HepG2 (cell line): ENCODE measurements around the gene EEPD1. TPM values are rescaled to one million over a fixed set of nuclear protein-coding genes. Genes with fewer than 3 reads are reported as not detected.

Source experiments
- AHR ChIP-seq: IDR thresholded peaks from 2 replicates; pipeline ENCODE4 v1.6.1; 2018; ENCODE audit warnings: missing genetic modification reagents, missing compliant biosample characterization
- ATF7 ChIP-seq, 2 experiments: fragments of 450-650 bp in 1 of 2; sonication (generic) in 1 of 2; formaldehyde crosslinking in 1 of 2; IDR thresholded peaks; 2 replicates each; pipeline versions ENCODE4 v1.4.0 to v1.6.1; 2016 to 2020; ENCODE audit warnings: antibody characterized with exemption in 1 of 2, mild to moderate bottlenecking in 1 of 2, missing genetic modification reagents in 1 of 2
- GATAD2A ChIP-seq: IDR thresholded peaks from 2 replicates; pipeline ENCODE4 v1.6.1; 2016
- HDAC1 ChIP-seq: sonication (generic); formaldehyde crosslinking; IDR thresholded peaks from 2 replicates; pipeline ENCODE4 v1.5.1; 2020; ENCODE audit warnings: mild to moderate bottlenecking, missing genetic modification reagents
- HNRNPL ChIP-seq: fragments of 200-400 bp; formaldehyde crosslinking; IDR thresholded peaks from 2 replicates; pipeline ENCODE4 v1.6.1; 2017; ENCODE audit warnings: mild to moderate bottlenecking, low read depth, low read length
- KDM4B ChIP-seq: sonication (generic); formaldehyde crosslinking; IDR thresholded peaks from 2 replicates; pipeline ENCODE4 v1.4.0; 2020; ENCODE audit warnings: missing genetic modification reagents
- MXD4 ChIP-seq: IDR thresholded peaks from 2 replicates; pipeline ENCODE4 v1.6.1; 2016; ENCODE audit warnings: mild to moderate bottlenecking, missing biosample characterization, missing genetic modification reagents
- NFRKB ChIP-seq: fragments of 450-650 bp; IDR thresholded peaks from 2 replicates; pipeline ENCODE4 v1.6.1; 2017
- NRL ChIP-seq: sonication (generic); formaldehyde crosslinking; IDR thresholded peaks from 2 replicates; pipeline ENCODE4 v1.5.0; 2020; ENCODE audit warnings: missing genetic modification reagents, mild to moderate bottlenecking, moderate library complexity, borderline replicate concordance
- PRDM10 ChIP-seq: sonication (generic); formaldehyde crosslinking; IDR thresholded peaks from 2 replicates; pipeline ENCODE4 v1.4.0; 2020; ENCODE audit warnings: low read depth, missing genetic modification reagents
- SRY ChIP-seq: sonication (generic); formaldehyde crosslinking; IDR thresholded peaks from 2 replicates; pipeline ENCODE4 v1.8.0; 2022; ENCODE audit warnings: mild to moderate bottlenecking, missing genetic modification reagents
- TCF7L2 ChIP-seq: IDR thresholded peaks from 2 replicates; pipeline ENCODE4 v1.6.1; 2011; ENCODE audit warnings: mild to moderate bottlenecking, low read depth, low read length, moderate library complexity
- TP53 ChIP-seq: sonication (generic); formaldehyde crosslinking; conservative IDR thresholded peaks from 2 replicates; pipeline ENCODE4 v1.4.0; 2020; ENCODE audit warnings: missing genetic modification reagents
- ZFX ChIP-seq: sonication (generic); formaldehyde crosslinking; IDR thresholded peaks from 2 replicates; pipeline ENCODE4 v1.4.0; 2020; ENCODE audit warnings: mild to moderate bottlenecking, low read depth, missing genetic modification reagents, moderate library complexity
- ZNF329 ChIP-seq: sonication (generic); formaldehyde crosslinking; IDR thresholded peaks from 2 replicates; pipeline ENCODE4 v1.9.0; 2021; ENCODE audit warnings: low read depth, mild to moderate bottlenecking, missing genetic modification reagents
- ZNF337 ChIP-seq: sonication (generic); formaldehyde crosslinking; IDR thresholded peaks from 2 replicates; pipeline ENCODE4 v1.5.1; 2020; ENCODE audit warnings: missing genetic modification reagents, low read depth, mild to moderate bottlenecking, borderline replicate concordance
- ZNF44 ChIP-seq: sonication (generic); formaldehyde crosslinking; IDR thresholded peaks from 2 replicates; pipeline ENCODE4 v1.5.1; 2020; ENCODE audit warnings: mild to moderate bottlenecking, missing genetic modification reagents
- ZNF709 ChIP-seq: sonication (generic); formaldehyde crosslinking; IDR thresholded peaks from 2 replicates; pipeline ENCODE4 v1.5.0; 2020; ENCODE audit warnings: mild to moderate bottlenecking, missing genetic modification reagents
- polyA plus RNA-seq, 8 experiments: library from polyadenylated mRNA; depleted of rRNA in 3 of 8; stranded (reverse) in 7 of 8; unstranded in 1 of 8; fragments of >200 nt; fragmentation: Illumina TruSeq in 4 of 8; extraction: Trizol in 4 of 8; gene quantifications; 2 replicates each; pipeline versions ENCODE4 v1.2.1 to v1.2.3, GENCODE V29; 2011 to 2016; ENCODE audit warnings: low read depth in 4 of 8, missing spikeins in 1 of 8, mixed read lengths in 1 of 8; ENCODE audit not compliant: insufficient read depth in 1 of 8
- total RNA-seq, 5 experiments: library from RNA; depleted of rRNA; stranded (reverse); fragments of >200 nt; fragmentation: Illumina TruSeq; extraction: Trizol; gene quantifications; 2 replicates each; pipeline ENCODE4 v1.2.3, GENCODE V29; 2016; ENCODE audit warnings: low read depth in 1 of 5
- TF ChIP-seq, protein P1 (sequence below): sonication (generic); formaldehyde crosslinking; IDR thresholded peaks from 2 replicates; pipeline ENCODE4 v1.5.0; 2020; ENCODE audit warnings: mild to moderate bottlenecking, missing genetic modification reagents
- TF ChIP-seq, protein P2 (sequence below): sonication (generic); formaldehyde crosslinking; IDR thresholded peaks from 2 replicates; pipeline ENCODE4 v1.8.1; 2023; ENCODE audit warnings: mild to moderate bottlenecking, missing genetic modification reagents

Gene EEPD1
- total and polyA plus RNA-seq, 2 of the 13 experiments (the other 11 are each of a cell fraction or from before 2014, with no cell fraction given): 10.1 to 16.4 TPM

DNA sequence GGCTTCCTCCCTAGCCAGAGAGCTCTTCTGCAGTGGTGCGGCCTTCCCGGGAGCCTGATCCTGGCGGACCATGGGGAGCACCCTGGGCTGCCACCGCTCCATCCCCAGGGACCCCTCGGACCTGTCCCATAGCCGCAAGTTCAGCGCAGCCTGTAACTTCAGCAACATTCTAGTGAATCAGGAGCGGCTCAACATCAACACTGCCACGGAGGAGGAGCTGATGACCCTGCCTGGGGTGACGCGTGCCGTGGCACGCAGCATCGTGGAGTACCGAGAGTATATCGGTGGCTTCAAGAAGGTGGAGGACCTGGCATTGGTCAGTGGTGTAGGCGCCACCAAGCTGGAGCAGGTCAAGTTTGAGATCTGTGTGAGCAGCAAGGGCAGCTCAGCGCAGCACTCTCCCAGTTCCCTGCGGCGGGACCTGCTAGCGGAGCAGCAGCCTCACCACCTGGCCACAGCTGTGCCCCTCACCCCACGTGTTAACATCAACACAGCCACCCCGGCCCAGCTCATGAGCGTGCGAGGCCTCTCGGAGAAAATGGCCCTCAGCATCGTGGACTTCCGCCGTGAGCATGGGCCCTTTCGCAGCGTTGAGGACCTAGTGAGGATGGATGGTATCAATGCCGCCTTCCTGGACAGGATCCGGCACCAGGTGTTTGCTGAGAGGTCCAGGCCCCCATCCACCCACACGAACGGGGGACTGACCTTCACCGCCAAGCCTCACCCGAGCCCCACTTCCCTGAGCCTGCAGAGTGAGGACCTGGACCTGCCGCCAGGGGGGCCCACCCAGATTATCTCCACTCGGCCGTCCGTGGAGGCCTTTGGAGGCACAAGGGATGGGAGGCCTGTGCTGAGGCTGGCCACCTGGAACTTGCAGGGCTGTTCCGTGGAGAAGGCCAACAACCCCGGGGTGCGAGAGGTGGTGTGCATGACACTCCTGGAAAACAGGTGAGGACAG lies 1.5 kb downstream of the EEPD1 start (continued):
- no peak for TF ChIP-seq PRDM10 (CRISPR knock-in tag)
- TF ChIP-seq MXD4 (CRISPR knock-in tag): no peak
- 0 out of 2 replicates have a peak, but pooled peaks have one; percentile 6 for TF ChIP-seq HDAC1
- 0 out of 2 replicates have a peak, but pooled peaks have one; percentile 16 for TF ChIP-seq ZNF709 (CRISPR knock-in tag)
- TF ChIP-seq ZNF337 (CRISPR knock-in tag): 0 out of 2 replicates have a peak, but pooled peaks have one; percentile 37
- TF ChIP-seq NRL (CRISPR knock-in tag): peak; percentile 72; the same call in 1 of the 2 replicates
- TF ChIP-seq GATAD2A (CRISPR knock-in tag): 0 out of 2 replicates have a peak, but pooled peaks have one; percentile 8
- TF ChIP-seq NFRKB: no peak
- TF ChIP-seq, protein P1, sequence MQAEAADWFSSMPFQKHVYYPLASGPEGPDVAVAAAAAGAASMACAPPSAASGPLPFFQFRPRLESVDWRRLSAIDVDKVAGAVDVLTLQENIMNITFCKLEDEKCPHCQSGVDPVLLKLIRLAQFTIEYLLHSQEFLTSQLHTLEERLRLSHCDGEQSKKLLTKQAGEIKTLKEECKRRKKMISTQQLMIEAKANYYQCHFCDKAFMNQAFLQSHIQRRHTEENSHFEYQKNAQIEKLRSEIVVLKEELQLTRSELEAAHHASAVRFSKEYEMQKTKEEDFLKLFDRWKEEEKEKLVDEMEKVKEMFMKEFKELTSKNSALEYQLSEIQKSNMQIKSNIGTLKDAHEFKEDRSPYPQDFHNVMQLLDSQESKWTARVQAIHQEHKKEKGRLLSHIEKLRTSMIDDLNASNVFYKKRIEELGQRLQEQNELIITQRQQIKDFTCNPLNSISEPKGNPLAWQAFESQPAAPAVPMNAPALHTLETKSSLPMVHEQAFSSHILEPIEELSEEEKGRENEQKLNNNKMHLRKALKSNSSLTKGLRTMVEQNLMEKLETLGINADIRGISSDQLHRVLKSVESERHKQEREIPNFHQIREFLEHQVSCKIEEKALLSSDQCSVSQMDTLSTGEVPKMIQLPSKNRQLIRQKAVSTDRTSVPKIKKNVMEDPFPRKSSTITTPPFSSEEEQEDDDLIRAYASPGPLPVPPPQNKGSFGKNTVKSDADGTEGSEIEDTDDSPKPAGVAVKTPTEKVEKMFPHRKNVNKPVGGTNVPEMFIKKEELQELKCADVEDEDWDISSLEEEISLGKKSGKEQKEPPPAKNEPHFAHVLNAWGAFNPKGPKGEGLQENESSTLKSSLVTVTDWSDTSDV: peak; percentile 95; the same call in 1 of the 2 replicates
- TF ChIP-seq ATF7 (IDR thresholded peaks at IDR 0.05): no peak
- 0 out of 2 replicates have a peak, but pooled peaks have one; percentile 29 for TF ChIP-seq ATF7 (CRISPR knock-in tag; IDR thresholded peaks at IDR 0.05)
- no peak for TF ChIP-seq AHR (CRISPR knock-in tag)
- TF ChIP-seq ZFX: peak; percentile 47
- TF ChIP-seq ZNF44 (CRISPR knock-in tag): no peak
- no peak for TF ChIP-seq KDM4B (CRISPR knock-in tag)
- TF ChIP-seq SRY: peak; percentile 34; the same call in 1 of the 2 replicates
- TF ChIP-seq, protein P2, sequence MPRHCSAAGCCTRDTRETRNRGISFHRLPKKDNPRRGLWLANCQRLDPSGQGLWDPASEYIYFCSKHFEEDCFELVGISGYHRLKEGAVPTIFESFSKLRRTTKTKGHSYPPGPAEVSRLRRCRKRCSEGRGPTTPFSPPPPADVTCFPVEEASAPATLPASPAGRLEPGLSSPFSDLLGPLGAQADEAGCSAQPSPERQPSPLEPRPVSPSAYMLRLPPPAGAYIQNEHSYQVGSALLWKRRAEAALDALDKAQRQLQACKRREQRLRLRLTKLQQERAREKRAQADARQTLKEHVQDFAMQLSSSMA: no peak
- no peak for TF ChIP-seq TP53 (CRISPR knock-in tag)
- 0 out of 2 replicates have a peak, but pooled peaks have one; percentile 49 for TF ChIP-seq ZNF329 (CRISPR knock-in tag)
- TF ChIP-seq HNRNPL: 0 out of 2 replicates have a peak, but pooled peaks have one; percentile 16
- no peak for TF ChIP-seq TCF7L2
